SJCRH30 (cell line): ENCODE results near the gene FAXC. TPM values are rescaled to one million over a fixed set of nuclear protein-coding genes. Genes with fewer than 3 reads are reported as not detected.
A peak's percentile ranks its signal among the peaks of the same experiment; 100 is the strongest.
"Not testable (repeated sequence)": the region's sequence is repeated elsewhere in the genome, so short reads cannot be mapped to it uniquely, and the experiment has no call there.

ENCODE experiments used
- DNase-seq, 2 experiments: peaks; one replicate each; pipeline ENCODE4 v3.0.0-alpha.2; 2015 to 2020
- H3K27ac ChIP-seq: fragments of 250-450 bp; sonication (Bioruptor Pico); 2 replicates; pipeline ENCODE4 v1.5.1; 2020; ENCODE audit warnings: mild to moderate bottlenecking, moderate library complexity
- H3K27me3 ChIP-seq: fragments of 250-450 bp; sonication (Bioruptor Pico); 2 replicates; pipeline ENCODE4 v1.5.1; 2020; ENCODE audit warnings: mild to moderate bottlenecking, moderate library complexity
- H3K36me3 ChIP-seq: fragments of 250-450 bp; sonication (Bioruptor Pico); 2 replicates; pipeline ENCODE4 v1.5.1; 2020; ENCODE audit warnings: mild to moderate bottlenecking, moderate library complexity
- H3K4me1 ChIP-seq: fragments of 250-450 bp; sonication (Bioruptor Pico); 2 replicates; pipeline ENCODE4 v1.5.1; 2020; ENCODE audit warnings: mild to moderate bottlenecking, moderate library complexity
- H3K4me3 ChIP-seq: fragments of 250-450 bp; sonication (Bioruptor Pico); 2 replicates; pipeline ENCODE4 v1.5.1; 2020; ENCODE audit warnings: mild to moderate bottlenecking, moderate library complexity
- H3K9me3 ChIP-seq: fragments of 250-450 bp; sonication (Bioruptor Pico); replicated peaks from 2 replicates; pipeline ENCODE4 v1.5.1; 2020; ENCODE audit warnings: mild to moderate bottlenecking, moderate library complexity
- total RNA-seq: library from RNA; depleted of rRNA; stranded (reverse); fragments of >200 nt; shearing (Covaris generic); gene quantifications from 2 replicates; pipeline ENCODE4 v1.2.3, GENCODE V29; 2014

The FAXC gene
- total RNA-seq, 1 experiment from 2014 or later = 7.4 TPM

DNA sequence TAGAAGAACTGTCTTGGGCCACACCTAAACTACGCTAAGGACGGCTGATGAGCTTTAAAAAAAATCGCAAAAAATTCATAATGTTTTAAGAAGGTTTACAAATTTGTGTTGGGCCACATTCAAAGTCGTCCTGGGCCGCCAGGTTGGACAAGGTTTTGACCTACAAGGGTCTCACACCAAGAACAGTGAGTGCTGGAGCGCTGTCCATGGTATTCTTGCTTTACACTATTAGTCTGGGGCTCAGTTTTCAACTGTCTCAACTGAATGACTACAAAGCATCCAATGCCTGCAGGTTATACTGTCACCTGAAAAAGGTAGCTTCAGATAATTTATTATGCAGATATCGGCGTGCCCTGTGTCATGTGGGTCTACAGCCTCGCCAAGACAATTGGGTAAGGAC lies 3.7 kb upstream of the FAXC start:
- no peak overlapping the region for H3K4me3 ChIP-seq
- H3K27me3 ChIP-seq = peaks cover 4% of the 10 kb centered on the region; the same call in 1 of the 2 replicates
- no peak overlapping the region for H3K27ac ChIP-seq
- H3K36me3 ChIP-seq = no peaks in the 10 kb centered on the region
- DNase-seq = peak; percentile 17 to 49
- H3K9me3 ChIP-seq = no peaks in the 10 kb centered on the region
- peaks cover 6% of the 10 kb centered on the region; the same call in 1 of the 2 replicates for H3K4me1 ChIP-seq

GRCh38 chr6:99350573-99350972 lies 1.1 kb upstream of the FAXC start:
- DNase-seq = peak; percentile 13 to 25

DNA sequence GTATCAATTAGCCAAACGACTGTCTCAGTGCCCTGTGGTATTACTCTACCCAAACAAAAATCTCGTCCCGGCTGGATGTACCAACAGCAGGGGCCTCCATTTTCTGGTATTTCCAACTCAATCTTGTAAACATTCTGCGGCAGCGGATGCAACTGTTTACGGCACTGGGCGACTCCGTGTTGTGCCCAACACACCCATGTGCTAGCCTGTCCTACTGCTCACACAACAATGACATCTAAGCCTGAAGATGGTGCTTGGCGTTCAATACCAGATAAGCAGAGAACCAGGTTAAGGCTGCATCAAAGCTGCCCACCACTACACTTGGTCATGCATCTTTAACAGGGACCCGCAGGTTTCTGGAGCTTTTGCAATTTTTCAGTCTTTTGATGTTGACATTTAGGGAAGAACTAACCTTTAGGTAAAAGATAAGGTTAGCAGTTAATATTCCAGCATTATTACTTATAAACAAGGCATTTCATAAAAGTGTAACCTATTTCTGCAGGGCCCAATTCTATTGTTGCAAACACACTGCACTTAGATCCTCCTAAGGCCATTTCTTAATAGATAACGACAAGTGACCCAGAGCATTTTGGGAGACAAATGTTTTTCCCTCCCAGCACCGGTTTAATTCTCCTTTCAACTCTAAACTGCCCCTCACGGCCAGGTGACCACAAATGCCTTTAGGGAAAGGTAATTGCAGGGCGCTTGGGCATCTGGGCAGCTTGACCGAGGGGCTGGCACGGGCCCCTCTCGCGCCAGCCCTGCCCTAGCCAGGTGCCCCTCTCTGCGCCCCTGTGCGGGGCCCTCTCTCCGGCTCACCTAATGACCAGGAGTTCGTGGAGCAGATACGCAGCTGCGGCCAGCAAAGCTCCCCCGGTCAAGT lies 945 bp downstream of the FAXC start:
- Histone ChIP-seq H3K27me3 (peaks cover 4% of the 10 kb centered on the region; the same call in 1 of the 2 replicates), H3K27ac (no peak overlapping the region), H3K4me3 (peak overlapping the region; percentile 84), H3K4me1 (peaks cover 10% of the 10 kb centered on the region; the same call in 1 of the 2 replicates), H3K9me3 (no peaks in the 10 kb centered on the region), H3K36me3 (no peaks in the 10 kb centered on the region)
- DNase-seq = no peak

More at GRCh38 chr6:99350573-99350972, 1.1 kb upstream of the FAXC start:
- no peak overlapping the region for H3K27ac ChIP-seq
- peak overlapping the region; percentile 84 for H3K4me3 ChIP-seq
- H3K27me3 ChIP-seq = peaks cover 4% of the 10 kb centered on the region; the same call in 1 of the 2 replicates
- H3K36me3 ChIP-seq = no peaks in the 10 kb centered on the region
- peaks cover 6% of the 10 kb centered on the region; the same call in 1 of the 2 replicates for H3K4me1 ChIP-seq
- no peaks in the 10 kb centered on the region for H3K9me3 ChIP-seq

DNA sequence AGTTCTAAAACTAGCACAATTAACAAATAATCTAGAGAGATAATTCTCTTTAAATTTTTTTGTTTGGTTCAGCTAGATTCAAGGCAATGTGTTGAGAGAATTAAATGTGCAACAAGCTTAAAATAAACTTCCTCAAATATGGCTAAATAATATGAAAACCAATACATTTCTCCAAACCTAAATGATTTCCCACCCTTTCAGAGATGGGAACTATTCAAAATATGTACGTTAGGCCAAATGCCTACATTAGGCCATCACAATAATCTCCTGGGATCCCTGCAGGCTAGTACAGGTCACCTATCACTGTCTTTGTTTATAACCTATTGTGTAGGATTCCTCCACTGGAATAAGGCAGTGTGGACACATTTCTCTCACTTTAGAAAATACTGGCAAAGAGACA lies 1.7 kb downstream of the FAXC start:
- Histone ChIP-seq H3K4me1 (peaks cover 10% of the 10 kb centered on the region; the same call in 1 of the 2 replicates), H3K27me3 (peaks cover 4% of the 10 kb centered on the region; the same call in 1 of the 2 replicates), H3K36me3 (no peaks in the 10 kb centered on the region), H3K9me3 (no peaks in the 10 kb centered on the region), H3K4me3 (no peak overlapping the region), H3K27ac (no peak overlapping the region)
- DNase-seq = no peak

- no peak overlapping the region for H3K4me3 ChIP-seq
- no peaks in the 10 kb centered on the region for H3K9me3 ChIP-seq
- no peak for DNase-seq
- no peaks in the 10 kb centered on the region for H3K36me3 ChIP-seq
- peaks cover 4% of the 10 kb centered on the region; the same call in 1 of the 2 replicates for H3K27me3 ChIP-seq
- no peak overlapping the region for H3K27ac ChIP-seq
- peaks cover 10% of the 10 kb centered on the region; the same call in 1 of the 2 replicates for H3K4me1 ChIP-seq
Measured at GRCh38 chr6:99346595-99346994, 2.9 kb downstream of the FAXC start.

- Histone ChIP-seq H3K27ac (no peak overlapping the region), H3K4me1 (peaks cover 5% of the 10 kb centered on the region; the same call in 1 of the 2 replicates), H3K27me3 (peaks cover under 1% of the 10 kb centered on the region; the same call in 1 of the 2 replicates), H3K4me3 (no peak overlapping the region), H3K36me3 (no peaks in the 10 kb centered on the region), H3K9me3 (no peaks in the 10 kb centered on the region)
- DNase-seq = no peak
Measured at GRCh38 chr6:99345164-99345563, 4.3 kb downstream of the FAXC start.

- DNase-seq = no peak
- Histone ChIP-seq H3K27ac (no peak overlapping the region), H3K4me1 (peaks cover 4% of the 10 kb centered on the region; the same call in 1 of the 2 replicates), H3K36me3 (no peaks in the 10 kb centered on the region), H3K27me3 (no peaks in the 10 kb centered on the region), H3K9me3 (no peaks in the 10 kb centered on the region), H3K4me3 (no peak overlapping the region)
Measured at GRCh38 chr6:99344289-99344688, 5.2 kb downstream of the FAXC start.

DNA sequence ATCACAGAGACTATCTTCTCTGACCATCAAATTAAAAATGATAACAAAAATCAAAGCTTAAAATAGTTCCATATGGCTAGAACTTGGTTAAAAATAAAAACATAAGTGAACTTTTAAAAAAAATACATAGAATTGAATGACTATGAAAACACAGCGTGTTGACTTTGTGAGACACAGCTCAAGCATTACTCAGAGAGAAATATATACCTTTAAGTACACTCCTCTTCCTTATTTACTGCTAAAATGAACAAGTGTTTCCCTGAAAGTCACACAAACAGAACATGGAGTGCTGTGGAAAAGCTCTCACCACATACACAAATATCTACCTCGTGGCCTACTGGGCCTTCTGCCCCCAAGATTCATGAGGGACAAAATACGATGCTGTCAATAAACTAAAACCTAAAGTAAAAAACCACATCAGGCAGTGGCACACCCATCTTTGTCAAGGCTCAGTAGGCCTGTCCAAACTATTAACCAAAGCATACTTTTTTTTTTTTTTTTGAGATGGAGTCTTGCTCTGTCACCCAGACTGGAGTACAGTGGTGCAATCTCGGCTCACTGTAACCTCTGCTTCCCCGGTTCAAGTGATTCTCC lies 7.5 kb downstream of the FAXC start:
- H3K27ac ChIP-seq = no peak overlapping the region
- peaks cover 4% of the 10 kb centered on the region; the same call in 1 of the 2 replicates for H3K4me1 ChIP-seq
- no peak for DNase-seq

GRCh38 chr6:99338188-99338587 lies 11.3 kb downstream of the FAXC start:
- no peak overlapping the region for H3K27ac ChIP-seq
- H3K4me1 ChIP-seq = no peaks in the 10 kb centered on the region
- no peaks in the 10 kb centered on the region for H3K9me3 ChIP-seq
- no peaks in the 10 kb centered on the region for H3K36me3 ChIP-seq
- no peak for DNase-seq
- no peak overlapping the region for H3K4me3 ChIP-seq
- no peaks in the 10 kb centered on the region for H3K27me3 ChIP-seq

More for the DNA sequence above, 7.5 kb downstream of the FAXC start:
- Histone ChIP-seq H3K4me3 (no peak overlapping the region), H3K36me3 (no peaks in the 10 kb centered on the region), H3K9me3 (no peaks in the 10 kb centered on the region), H3K27me3 (no peaks in the 10 kb centered on the region)

DNA sequence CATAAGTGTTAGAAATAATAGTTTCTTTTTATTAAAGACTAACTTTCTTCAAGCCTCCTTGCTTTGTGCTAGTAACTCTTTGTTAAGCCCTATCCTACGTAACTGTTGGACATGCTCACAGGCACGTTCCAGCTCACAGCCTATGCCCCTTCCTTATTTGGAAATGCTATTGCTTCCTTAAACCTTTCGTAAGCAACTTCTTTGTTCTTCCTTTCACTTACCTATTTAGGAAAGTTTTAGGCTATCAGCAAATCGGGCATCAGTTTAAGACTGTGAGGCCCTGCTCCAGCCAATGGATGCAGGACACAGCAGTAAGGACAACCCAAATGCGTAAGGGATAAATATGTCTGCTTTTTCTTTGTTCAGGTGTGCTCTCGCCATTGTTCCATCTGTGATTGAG lies 14.2 kb downstream of the FAXC start:
- H3K4me1 ChIP-seq = not testable (repeated sequence)

DNA sequence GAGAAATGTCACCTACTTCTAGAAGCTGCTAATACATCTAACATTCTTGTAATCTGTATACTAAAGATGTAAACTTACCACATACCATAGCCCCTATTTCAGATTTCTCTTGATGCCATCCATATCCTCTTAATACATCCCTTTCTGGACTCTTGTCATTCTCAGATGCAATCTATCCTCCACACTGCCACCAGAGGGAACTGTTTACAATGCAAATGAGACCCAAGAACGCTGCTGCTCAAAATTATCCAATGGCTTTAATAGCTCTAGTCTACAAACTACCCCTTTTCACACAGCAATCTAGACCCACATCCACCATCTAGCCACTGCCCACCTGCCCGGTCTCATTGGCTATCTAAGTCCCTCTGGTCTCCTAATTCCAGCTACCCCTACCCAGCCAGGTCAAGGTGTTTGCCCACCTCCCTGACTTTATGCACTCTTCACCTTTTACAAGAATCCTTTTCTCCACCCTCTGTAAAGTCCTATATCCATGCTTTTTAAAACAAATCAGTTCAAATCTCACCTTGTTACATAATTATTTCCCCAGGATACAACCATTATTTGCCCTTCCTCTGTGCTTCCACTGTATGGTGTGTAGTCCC lies 14.8 kb downstream of the FAXC start:
- no peaks in the 10 kb centered on the region for H3K36me3 ChIP-seq
- H3K27me3 ChIP-seq = no peaks in the 10 kb centered on the region
- no peaks in the 10 kb centered on the region for H3K4me1 ChIP-seq
- H3K9me3 ChIP-seq = no peaks in the 10 kb centered on the region
- no peak overlapping the region for H3K4me3 ChIP-seq
- DNase-seq = peak; percentile 20 to 68
- no peak overlapping the region for H3K27ac ChIP-seq

More for the DNA sequence above, 14.2 kb downstream of the FAXC start:
- not testable (repeated sequence) for H3K27ac ChIP-seq, H3K4me3 ChIP-seq, H3K9me3 ChIP-seq, H3K27me3 ChIP-seq, DNase-seq, H3K36me3 ChIP-seq

DNA sequence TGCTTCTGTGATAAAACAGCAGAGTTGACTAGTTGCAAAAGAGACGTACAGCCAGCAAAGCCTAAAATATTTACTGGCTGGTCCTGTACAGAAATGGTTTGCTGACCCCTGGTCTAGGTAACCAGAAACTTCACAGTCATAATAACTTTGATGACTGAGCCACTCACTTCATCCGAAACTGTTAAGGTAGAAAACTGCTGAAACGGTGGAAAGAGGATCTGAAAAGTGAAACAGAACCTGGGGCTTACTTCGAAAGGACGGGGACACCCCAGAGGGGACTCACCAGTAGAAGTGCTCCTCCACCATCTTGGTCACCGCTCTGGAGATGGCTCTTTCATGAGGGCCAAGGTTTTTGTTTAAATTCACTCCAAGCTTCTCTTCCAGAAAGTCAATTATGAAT lies 16.4 kb downstream of the FAXC start:
- no peaks in the 10 kb centered on the region for H3K27me3 ChIP-seq
- no peak overlapping the region for H3K4me3 ChIP-seq
- no peaks in the 10 kb centered on the region for H3K9me3 ChIP-seq
- no peaks in the 10 kb centered on the region for H3K36me3 ChIP-seq
- DNase-seq = no peak
- no peak overlapping the region for H3K27ac ChIP-seq
- no peaks in the 10 kb centered on the region for H3K4me1 ChIP-seq

GRCh38 chr6:99331531-99331930 lies 17.9 kb downstream of the FAXC start:
- Histone ChIP-seq H3K4me1 (no peaks in the 10 kb centered on the region), H3K27ac (no peak overlapping the region), H3K9me3 (no peaks in the 10 kb centered on the region), H3K4me3 (no peak overlapping the region), H3K27me3 (no peaks in the 10 kb centered on the region), H3K36me3 (no peaks in the 10 kb centered on the region)
- DNase-seq = no peak

DNA sequence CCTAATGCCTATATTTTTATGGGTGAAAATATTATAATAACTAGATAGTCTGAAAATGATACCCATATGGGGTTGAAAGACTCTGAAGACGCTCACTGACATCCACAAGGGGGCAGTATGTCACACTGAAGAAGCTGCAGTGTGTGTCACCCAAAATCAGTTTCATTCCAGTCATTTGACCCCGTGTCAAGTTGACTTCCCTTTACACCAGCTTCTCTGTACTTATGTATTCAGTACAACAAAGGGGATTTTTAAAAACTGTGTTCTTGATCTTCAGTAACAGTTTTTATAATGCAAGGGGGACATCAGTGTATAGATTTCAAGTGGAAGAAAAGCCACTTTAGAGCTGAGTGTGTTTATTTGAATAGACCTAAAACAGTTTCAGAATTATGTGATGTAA lies 19.3 kb downstream of the FAXC start:
- no peak overlapping the region for H3K27ac ChIP-seq
- H3K27me3 ChIP-seq = no peaks in the 10 kb centered on the region
- H3K9me3 ChIP-seq = no peaks in the 10 kb centered on the region
- no peak overlapping the region for H3K4me3 ChIP-seq
- H3K4me1 ChIP-seq = no peaks in the 10 kb centered on the region
- DNase-seq = peak; percentile 54 to 84
- no peaks in the 10 kb centered on the region for H3K36me3 ChIP-seq

DNA sequence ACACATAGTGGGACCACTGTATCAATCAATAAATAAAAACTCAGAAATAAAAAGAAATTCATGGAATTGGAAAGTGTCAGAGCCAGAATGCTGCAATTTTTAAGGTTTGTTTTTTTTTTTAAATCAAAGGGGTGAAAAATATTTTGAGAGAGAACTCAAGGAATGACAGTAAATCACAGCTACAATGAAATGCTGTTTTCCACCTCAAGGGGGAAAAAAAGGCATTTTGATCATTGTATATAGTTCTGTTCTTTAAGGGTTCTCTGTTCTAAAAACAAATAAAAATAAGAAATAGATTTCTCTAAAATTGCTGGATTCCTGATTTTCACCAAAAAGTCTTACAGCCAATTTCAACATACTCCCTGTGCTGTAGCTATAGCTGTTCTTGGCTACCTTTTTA lies 24.5 kb downstream of the FAXC start:
- no peaks in the 10 kb centered on the region for H3K36me3 ChIP-seq
- no peak for DNase-seq
- H3K4me1 ChIP-seq = no peaks in the 10 kb centered on the region
- H3K27me3 ChIP-seq = no peaks in the 10 kb centered on the region
- no peak overlapping the region for H3K4me3 ChIP-seq
- H3K27ac ChIP-seq = no peak overlapping the region
- no peaks in the 10 kb centered on the region for H3K9me3 ChIP-seq
